ENCODE measurements around the gene LCN10. TPM values are rescaled to one million over a fixed set of nuclear protein-coding genes. Genes with fewer than 3 reads are reported as not detected.

The LCN10 gene
- total and polyA plus RNA-seq, 10 of the 15 experiments (the other 5 are each of a cell fraction or from before 2014, with no cell fraction given), result 0.06 to 1.3 (median 0.21) TPM; not detected in 1

GRCh38 chr9:136713550-136713949 lies 29.2 kb downstream of the LCN10 start (continued):
- TF ChIP-seq HSF1 (IDR thresholded peaks at IDR 0.05; ENCODE audit: low read depth, low read length) (no peak), SRF (IDR thresholded peaks at IDR 0.05; ENCODE audit: low read depth in 2 of 2, low read length in 2 of 2) (no peak), SREBF2 (IDR thresholded peaks at IDR 0.05; ENCODE audit: low read length) (no peak), RCOR1 (conservative IDR thresholded peaks at IDR 0.05; ENCODE audit: low read depth, low read length) (no peak), WRNIP1 (IDR thresholded peaks at IDR 0.05; ENCODE audit: borderline replicate concordance, low read depth, low read length) (no peak), ZZZ3 (IDR thresholded peaks at IDR 0.05; ENCODE audit: control insufficient read depth, insufficient read length, low read depth) (no peak), FOS (IDR thresholded peaks at IDR 0.05; ENCODE audit: borderline replicate concordance, extremely low read depth, insufficient read length) (no peak), USF2 (IDR thresholded peaks at IDR 0.05; ENCODE audit: borderline replicate concordance, low read depth, low read length) (no peak), IRF5 (IDR thresholded peaks at IDR 0.05; ENCODE audit: borderline replicate concordance) (no peak), GABPA (IDR thresholded peaks at IDR 0.05; ENCODE audit: low read depth) (no peak), NR2C1 (IDR thresholded peaks at IDR 0.05) (no peak)

All from GM12878 (cell line).